ENCODE results near the gene CPNE5. TPM values are rescaled to one million over a fixed set of nuclear protein-coding genes. Genes with fewer than 3 reads are reported as not detected.

The CPNE5 gene
- total RNA-seq, 1 donor from 2014 or later, result 1.00 TPM

DNA sequence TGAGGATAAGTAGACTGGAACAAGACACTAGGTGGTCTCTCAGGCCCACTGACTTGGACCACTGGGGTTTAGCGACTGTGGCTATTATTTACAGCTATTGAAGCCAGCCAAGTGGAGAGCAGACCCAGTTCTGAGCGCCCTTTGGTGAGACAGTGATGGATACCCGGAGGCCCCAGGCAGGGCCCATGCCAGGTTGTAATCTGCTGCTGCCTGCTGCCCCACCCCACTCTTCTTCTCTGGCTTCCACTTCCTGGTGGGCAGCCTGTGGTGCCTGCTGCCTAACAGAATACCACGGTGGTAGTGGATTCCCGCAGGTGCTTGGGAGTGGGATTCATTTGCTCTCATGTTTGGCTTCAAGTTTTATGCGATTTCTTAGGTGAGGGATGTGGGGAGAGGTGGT is 141.0 kb downstream of the CPNE5 start:
- ATAC-seq, result no peak

DNA sequence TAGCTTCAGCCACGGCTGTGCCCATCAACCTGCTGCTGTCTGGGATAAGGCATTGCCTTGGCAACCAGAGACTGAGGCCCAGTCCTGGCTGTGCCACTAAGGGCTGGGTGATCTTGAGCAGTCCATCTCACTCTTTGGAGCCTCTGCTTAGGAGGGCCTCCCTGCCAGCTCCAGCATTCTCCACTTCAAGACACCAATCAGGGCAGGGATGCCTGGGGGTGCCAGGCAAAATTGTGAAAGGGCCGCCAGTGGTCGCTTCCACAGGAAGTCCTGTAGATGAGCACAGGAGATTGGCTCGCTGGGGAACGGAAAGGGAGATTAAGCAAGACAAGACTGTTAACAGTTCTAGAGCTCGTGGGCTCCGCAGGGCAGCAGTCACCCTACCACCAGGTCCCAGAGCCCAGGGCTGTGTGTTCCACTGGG is 141.8 kb downstream of the CPNE5 start, which contains the start of gene RAB44:
Gene RAB44 (plus strand): TSS at position 346 of the 423 bp plus-strand sequence. CDS start 6,410 bp downstream, outside the sequence.
- no peak for ATAC-seq

DNA sequence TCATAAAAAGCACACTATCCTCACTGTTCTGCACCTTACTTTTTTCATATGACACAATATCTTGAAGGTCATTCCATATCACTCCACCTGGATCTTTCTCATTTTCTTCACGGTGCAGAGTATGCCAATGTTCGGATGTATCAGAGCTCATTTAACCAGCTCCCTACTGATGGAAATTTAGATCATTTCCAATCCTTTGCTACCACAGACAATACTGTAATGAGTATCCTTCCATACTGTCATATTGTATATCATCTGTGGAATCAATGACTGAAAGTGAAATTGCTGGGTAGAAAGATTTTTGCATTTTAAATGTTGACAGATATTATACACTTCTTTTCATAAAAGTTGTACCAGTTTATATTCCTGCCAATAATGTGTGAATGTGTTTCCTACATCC is 143.8 kb downstream of the CPNE5 start:
- ATAC-seq, result no peak

DNA sequence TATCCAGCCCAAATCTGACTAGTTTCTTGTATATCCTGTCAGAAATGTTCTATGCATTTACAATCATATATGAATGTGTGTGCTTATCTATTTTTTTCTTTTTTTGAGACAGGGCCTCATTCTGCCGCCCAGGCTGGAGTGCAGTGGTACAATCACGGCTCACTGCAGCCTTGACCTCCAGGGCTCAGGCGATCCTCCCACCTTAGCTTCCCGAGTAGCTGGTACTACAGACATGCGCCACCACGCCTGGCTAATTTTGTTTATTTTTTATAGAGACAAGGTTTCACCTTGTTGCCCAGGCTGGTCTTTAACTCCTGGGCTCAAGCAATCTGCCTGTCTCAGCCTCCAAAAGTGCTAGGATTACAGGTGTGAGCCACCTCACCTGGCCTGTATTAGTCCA is 144.6 kb downstream of the CPNE5 start:
- no peak for ATAC-seq

DNA sequence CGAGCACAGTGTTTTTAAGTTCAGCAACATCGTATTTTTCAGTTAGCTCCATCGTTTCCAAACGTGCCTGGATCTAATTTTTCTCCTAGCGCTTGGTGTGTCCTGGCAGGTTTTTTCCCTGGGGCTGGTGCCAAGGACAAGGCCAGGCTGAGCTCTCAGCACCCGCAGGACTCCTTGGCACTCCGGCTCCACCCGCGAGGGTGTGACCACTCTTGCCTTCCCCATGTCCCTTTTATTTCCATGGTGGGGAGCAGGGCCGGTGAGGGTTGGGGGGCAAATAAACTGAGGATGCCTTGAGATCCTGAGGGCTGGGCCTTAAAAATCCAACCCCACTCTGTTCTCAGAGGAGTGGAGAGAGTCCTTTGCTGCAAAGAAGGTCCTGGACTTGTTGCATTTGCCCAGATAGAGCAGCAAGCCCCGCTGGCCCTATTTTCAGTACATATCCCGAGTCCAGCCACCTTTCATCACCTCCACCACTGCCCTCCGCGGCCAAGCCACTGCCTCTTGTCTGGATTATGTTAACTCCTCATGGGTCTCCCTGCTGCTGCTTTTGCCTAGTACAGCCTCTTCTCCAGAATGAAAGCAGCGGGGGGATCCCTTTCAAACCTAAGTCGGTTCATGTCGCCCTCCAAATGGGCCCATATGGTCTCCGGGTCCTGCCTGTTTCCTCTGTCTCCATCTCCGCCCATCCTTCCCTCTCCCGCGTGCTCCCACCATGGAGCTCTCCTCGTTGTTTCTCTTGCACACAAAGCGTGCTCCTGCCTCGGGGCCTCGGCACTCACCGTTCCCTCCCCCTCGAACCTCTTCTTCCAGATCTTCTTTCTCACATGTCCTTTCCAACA is 146.2 kb downstream of the CPNE5 start:
- ATAC-seq, result peak; percentile 61

DNA sequence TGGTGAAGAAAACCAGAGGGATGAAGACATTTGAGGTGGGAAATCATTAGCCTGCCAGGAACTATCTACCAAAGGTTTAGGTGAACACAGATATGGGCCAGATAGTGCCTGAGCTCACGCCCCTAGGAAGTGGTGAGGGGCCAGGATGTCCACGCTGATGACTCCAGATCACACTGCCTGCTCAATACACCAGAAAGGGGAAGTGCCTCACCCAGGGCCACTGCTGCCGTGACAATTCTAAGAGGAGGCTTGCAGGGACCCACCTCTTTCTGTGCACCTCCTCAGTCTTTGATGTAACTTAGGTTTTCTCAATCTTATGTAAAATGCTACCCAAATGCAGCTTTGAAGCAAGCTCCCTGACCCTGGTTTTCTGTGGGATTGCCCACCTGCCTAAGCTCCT is 147.0 kb downstream of the CPNE5 start:
- peak; percentile 54 for ATAC-seq

DNA sequence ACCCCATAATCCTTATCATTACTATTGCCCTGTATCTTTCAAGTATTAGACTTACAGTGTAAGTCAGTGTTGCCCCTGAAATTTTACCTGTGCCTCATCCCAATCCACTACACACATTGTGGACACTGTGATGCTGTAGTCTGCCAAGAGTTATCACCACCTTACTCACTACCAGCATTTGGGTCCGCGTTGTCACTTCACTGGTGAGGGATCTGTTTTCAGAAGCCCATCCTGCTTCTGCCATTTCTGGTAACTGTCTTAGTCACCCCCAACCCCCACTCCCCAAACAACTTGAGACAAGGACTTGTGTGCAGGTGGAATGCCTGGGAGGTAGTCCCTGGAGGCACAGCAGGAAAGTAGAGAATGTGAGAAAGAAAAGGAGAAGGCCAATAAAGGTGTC is 147.6 kb downstream of the CPNE5 start:
- ATAC-seq, result no peak

DNA sequence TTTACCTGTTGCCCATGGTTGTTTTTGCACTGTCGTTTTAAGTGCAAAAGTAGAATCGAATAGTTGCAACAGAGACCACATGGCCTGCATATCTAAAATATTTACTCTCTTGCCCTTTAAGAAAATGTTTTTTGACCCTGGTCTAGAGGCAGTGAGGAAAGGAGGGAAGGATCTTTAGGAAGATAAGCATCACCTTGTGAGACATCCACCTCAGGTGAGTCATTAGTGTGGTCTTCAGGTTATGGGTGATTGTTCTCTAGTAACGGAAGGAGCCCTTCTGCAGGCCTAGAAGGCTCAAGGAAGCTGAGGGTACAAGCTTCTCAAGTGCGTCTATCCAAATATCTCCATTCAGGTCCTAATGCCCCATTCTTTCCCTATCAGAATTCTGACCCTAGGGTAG is 148.2 kb downstream of the CPNE5 start:
- ATAC-seq, result no peak

Other genes with a start within 250 kb of the CPNE5 start
- 216 TPM for gene SRSF3, start 245.1 kb downstream of the CPNE5 start, total RNA-seq
- 145 TPM for gene CDKN1A, start 160.7 kb downstream of the CPNE5 start, total RNA-seq
- 0.36 TPM for gene RAB44, start 141.6 kb downstream of the CPNE5 start, total RNA-seq
- 25.5 TPM for gene PPIL1, start 35.4 kb upstream of the CPNE5 start, total RNA-seq
- 33.6 TPM for gene C6orf89, start 46.5 kb upstream of the CPNE5 start, total RNA-seq
- gene PI16, start 115.3 kb upstream of the CPNE5 start, total RNA-seq, result 0.20 TPM
- gene MTCH1, start 146.8 kb upstream of the CPNE5 start, total RNA-seq, result 88.0 TPM
- gene FGD2, start 166.2 kb upstream of the CPNE5 start, total RNA-seq, result 9.8 TPM